Aorta (tissue), 5 donors: ENCODE results near the gene ZFAND3. TPM values are rescaled to one million over a fixed set of nuclear protein-coding genes. Genes with fewer than 3 reads are reported as not detected.

Experiments used
- ATAC-seq: fragments of 200-7000 bp; cut with Tn5 transposase; one replicate; pipeline ENCODE4 v1.9.1; 2022; ENCODE audit warnings: moderate library complexity; ENCODE audit not compliant: low FRiP score
- DNase-seq, 2 donors: peaks; one replicate each; pipeline ENCODE4 v3.0.0-alpha.2; 2020
- H3K27ac ChIP-seq, 2 donors: one replicate each; pipeline ENCODE4 v1.5.1; 2013; ENCODE audit warnings: low read length in 2 of 2, mild to moderate bottlenecking in 2 of 2, moderate library complexity in 2 of 2, control low read depth in 1 of 2, inconsistent platforms in 1 of 2, low read depth in 1 of 2
- H3K27me3 ChIP-seq, 2 donors: one replicate each; pipeline ENCODE4 v1.6.1; 2013; ENCODE audit warnings: control low read depth in 1 of 2, low read length in 1 of 2, mild to moderate bottlenecking in 1 of 2, moderate library complexity in 1 of 2; ENCODE audit not compliant: insufficient read depth in 2 of 2, control insufficient read depth in 1 of 2
- H3K36me3 ChIP-seq, 2 donors: one replicate each; pipeline ENCODE4 v1.6.1; 2013; ENCODE audit warnings: control low read depth in 1 of 2, low read length in 1 of 2, mild to moderate bottlenecking in 1 of 2; ENCODE audit not compliant: insufficient read depth in 2 of 2, control insufficient read depth in 1 of 2
- H3K4me1 ChIP-seq, 2 donors: one replicate each; pipeline ENCODE4 v1.6.1; 2013; ENCODE audit warnings: low read length in 2 of 2, control low read depth in 1 of 2, mild to moderate bottlenecking in 1 of 2, moderate library complexity in 1 of 2; ENCODE audit not compliant: insufficient read depth in 2 of 2, control insufficient read depth in 1 of 2
- H3K4me3 ChIP-seq, 2 donors: one replicate each; pipeline ENCODE4 v1.5.1; 2013; ENCODE audit warnings: low read length in 2 of 2, control low read depth in 1 of 2, mild to moderate bottlenecking in 1 of 2
- H3K9me3 ChIP-seq: one replicate; pipeline ENCODE4 v1.6.1; 2013; ENCODE audit warnings: mild to moderate bottlenecking, low read length; ENCODE audit not compliant: control insufficient read depth
- WGBS, 2 donors: extraction: QIAGEN DNeasy Blood & Tissue Kit; methylation state at CpG; one replicate each; pipeline ENCODE4 v1.1.7; 2013; 5-methylcytosine and 5-hydroxymethylcytosine counted together
- intact Hi-C, 2 donors: fragments of 100-400 bp; cut with DNase I; formaldehyde crosslinking; loops; one replicate each; pipeline versions ENCODE4 v1.14.2 to v1.15.0; 2022
- polyA plus RNA-seq, 2 donors: library from polyadenylated mRNA; stranded (reverse); fragments of 200-250 nt; gene quantifications; one replicate each; pipeline ENCODE4 v1.2.3, GENCODE V29; 2013
- total RNA-seq, 2 donors: library from RNA; stranded (reverse); fragmentation: NEBNext Ultra II Directional; extraction: Animal tissue kit (Norgen Biotek cat#: 25700); gene quantifications; one replicate each; pipeline ENCODE4 v1.2.1, GENCODE V29; 2021
- donor health status: healthy with polysubstance abuse.
- donor health status: Bipolar disorder and iron deficiency.
- donor health status: DM: no; HTN: no; CAD: no.
- donor health status: DM: no; HTN: no; CAD: no.
- donor health status: DM: yes; HTN: yes; CAD: no.

The ZFAND3 gene
- total and polyA plus RNA-seq, 4 donors = 29.6 to 86.0 (median 65.1) TPM

DNA sequence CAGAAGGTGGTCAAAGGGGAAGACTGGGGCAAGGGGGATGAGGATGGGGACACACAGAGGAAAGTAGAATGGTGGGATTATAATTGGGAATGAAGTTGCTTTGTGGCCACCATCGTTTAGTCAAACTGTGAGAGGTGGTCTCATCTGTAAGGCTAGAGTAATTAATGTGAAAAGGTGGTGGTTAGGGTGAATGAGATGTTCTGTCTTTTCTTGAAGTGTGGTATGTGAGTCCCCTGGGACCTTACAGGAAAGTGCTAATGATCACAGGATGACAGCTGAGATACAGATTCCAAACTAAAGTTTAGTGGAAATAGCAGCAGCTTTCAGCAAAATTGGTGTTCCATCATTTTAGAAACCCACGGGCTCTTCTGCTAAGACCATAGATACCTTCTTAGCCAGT, 10.7 kb downstream of the ZFAND3 start:
- Histone ChIP-seq H3K4me3 (no peak overlapping the region), H3K36me3 (no peaks in the 10 kb centered on the region), H3K27ac (no peak overlapping the region), H3K4me1 (peaks cover 0 to 10% of the 10 kb centered on the region in 2 donors), H3K9me3 (no peaks in the 10 kb centered on the region), H3K27me3 (no peaks in the 10 kb centered on the region)
- ATAC-seq (no peak), DNase-seq (no peak)
- 40 to 57% methylated on average over 2 of the region's 2 CpGs for WGBS, 2 donors
- intact Hi-C loops = no loop called here

GRCh38 chr6:37831457-37831856, 11.9 kb downstream of the ZFAND3 start:
- WGBS, 2 donors = 88 to 91% methylated on average over 4 of the region's 4 CpGs
- Histone ChIP-seq H3K4me1 (peaks cover 0 to 10% of the 10 kb centered on the region in 2 donors), H3K9me3 (no peaks in the 10 kb centered on the region), H3K36me3 (no peaks in the 10 kb centered on the region), H3K27me3 (no peaks in the 10 kb centered on the region), H3K27ac (no peak overlapping the region), H3K4me3 (no peak overlapping the region)
- DNase-seq = no peak
- no peak for ATAC-seq
- intact Hi-C loops = no loop called here

GRCh38 chr6:37835923-37836322, 16.4 kb downstream of the ZFAND3 start:
- intact Hi-C loops = no loop called here
- H3K4me1 ChIP-seq = no peaks in the 10 kb centered on the region
- 83 to 87% methylated on average over 2 of the region's 2 CpGs for WGBS, 2 donors

GRCh38 chr6:37838219-37838921, 18.8 kb downstream of the ZFAND3 start:
- no peak for DNase-seq
- 88 to 92% methylated on average over 3 of the region's 3 CpGs for WGBS, 2 donors
- intact Hi-C loops = no loop called here
- Histone ChIP-seq H3K27ac (no peak overlapping the region), H3K9me3 (no peaks in the 10 kb centered on the region), H3K27me3 (no peaks in the 10 kb centered on the region), H3K4me1 (peaks cover 0 to 1% of the 10 kb centered on the region in 2 donors), H3K36me3 (no peaks in the 10 kb centered on the region), H3K4me3 (no peak overlapping the region)
- ATAC-seq = no peak

More at GRCh38 chr6:37835923-37836322, 16.4 kb downstream of the ZFAND3 start:
- ATAC-seq (no peak), DNase-seq (no peak)
- Histone ChIP-seq H3K9me3 (no peaks in the 10 kb centered on the region), H3K36me3 (no peaks in the 10 kb centered on the region), H3K4me3 (no peak overlapping the region), H3K27me3 (no peaks in the 10 kb centered on the region), H3K27ac (no peak overlapping the region)

- no peaks in the 10 kb centered on the region for H3K36me3 ChIP-seq
- DNase-seq (no peak), ATAC-seq (no peak)
- peaks cover under 1 to 1% of the 10 kb centered on the region in 2 donors for H3K4me1 ChIP-seq
- H3K4me3 ChIP-seq = no peak overlapping the region
- no peak overlapping the region for H3K27ac ChIP-seq
- H3K9me3 ChIP-seq = no peaks in the 10 kb centered on the region
- WGBS, 2 donors = 96 to 98% methylated on average over 8 of the region's 8 CpGs
- no peaks in the 10 kb centered on the region for H3K27me3 ChIP-seq
- intact Hi-C loops = no loop called here
These were observed 20.8 kb downstream of the ZFAND3 start for GRCh38 chr6:37840143-37840939.

DNA sequence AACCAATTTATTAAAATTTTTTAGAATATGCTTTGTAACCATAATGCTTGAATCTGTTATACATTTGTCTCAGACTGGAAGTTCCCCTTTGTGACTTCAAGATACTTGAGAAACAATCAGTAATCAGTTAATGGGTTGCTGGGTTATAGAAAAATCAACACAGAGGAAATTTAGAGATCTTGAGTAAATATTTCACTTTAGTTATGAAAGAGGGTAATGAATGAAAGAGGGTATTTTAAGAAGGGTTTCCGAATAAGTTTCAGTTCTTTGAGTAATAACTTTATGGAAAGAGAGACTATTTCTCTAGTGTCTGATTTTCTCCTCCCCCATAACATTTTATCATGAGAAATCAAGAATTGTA, 21.4 kb downstream of the ZFAND3 start:
- H3K4me1 ChIP-seq = peaks cover 4% of the 10 kb centered on the region in 2 donors
- ATAC-seq (no peak), DNase-seq (no peak)
- H3K36me3 ChIP-seq = no peaks in the 10 kb centered on the region
- H3K4me3 ChIP-seq = no peak overlapping the region
- no peaks in the 10 kb centered on the region for H3K9me3 ChIP-seq
- no peaks in the 10 kb centered on the region for H3K27me3 ChIP-seq
- intact Hi-C loops = no loop called here
- no peak overlapping the region for H3K27ac ChIP-seq
- WGBS, 2 donors = 12 to 22% methylated on average over 1 of the region's 1 CpG

- no peaks in the 10 kb centered on the region for H3K9me3 ChIP-seq
- no peak overlapping the region for H3K4me3 ChIP-seq
- no peak overlapping the region for H3K27ac ChIP-seq
- H3K36me3 ChIP-seq = no peaks in the 10 kb centered on the region
- ATAC-seq = peak; percentile 68
- no peak for DNase-seq
- H3K27me3 ChIP-seq = no peaks in the 10 kb centered on the region
- intact Hi-C loops = no loop called here
- peaks cover 6 to 22% of the 10 kb centered on the region in 2 donors for H3K4me1 ChIP-seq
- WGBS, 2 donors = 33% methylated on average over 6 of the region's 6 CpGs
These were observed 25.7 kb downstream of the ZFAND3 start for GRCh38 chr6:37845026-37845911.

- no peak for DNase-seq
- Histone ChIP-seq H3K4me1 (peaks cover 8 to 22% of the 10 kb centered on the region in 2 donors), H3K4me3 (no peak overlapping the region), H3K27me3 (no peaks in the 10 kb centered on the region), H3K36me3 (no peaks in the 10 kb centered on the region), H3K9me3 (no peaks in the 10 kb centered on the region), H3K27ac (no peak overlapping the region)
- intact Hi-C loops = no loop called here
- no peak for ATAC-seq
These were observed 26.4 kb downstream of the ZFAND3 start for GRCh38 chr6:37845930-37846329.
